B cell (primary cell): Measurements from ENCODE around the gene NAV2. TPM values are rescaled to one million over a fixed set of nuclear protein-coding genes. Genes with fewer than 3 reads are reported as not detected.

ENCODE experiments used
- ATAC-seq: fragments of 200-7000 bp; cut with Tn5 transposase; one replicate; pipeline ENCODE4 v1.10.0; 2021; ENCODE audit warnings: low read depth, mild to moderate bottlenecking, moderate number of reproducible peaks, moderate library complexity
- CTCF ChIA-PET: fragments of 350-600 bp; sonication (Branson Sonifier 250); formaldehyde crosslinking; loops from one replicate; lab custom pipeline; 2021; ENCODE audit warnings: antibody characterized with exemption, inconsistent platforms; lab: Charles Lee
- POLR2A ChIA-PET: fragments of 350-600 bp; sonication (Branson Sonifier 250); formaldehyde crosslinking; loops from one replicate; lab custom pipeline; 2021; ENCODE audit warnings: antibody characterized with exemption; lab: Charles Lee
- DNase-seq: peaks from one replicate; pipeline ENCODE4 v3.0.0; 2013
- H2AFZ ChIP-seq: 2 replicates; pipeline ENCODE4 v1.6.1; 2012; ENCODE audit warnings: mild to moderate bottlenecking, low read depth, low read length; ENCODE audit not compliant: insufficient read depth, poor library complexity, severe bottlenecking
- H3K27ac ChIP-seq, 2 donors: 1 replicate in 1 of 2; 2 replicates in 1 of 2; pipeline ENCODE4 v1.5.1; 2012 to 2013; ENCODE audit warnings: low read length in 2 of 2, mild to moderate bottlenecking in 2 of 2, moderate library complexity in 1 of 2
- H3K27me3 ChIP-seq, 4 experiments: fragments of 200-600 bp in 1 of 4; sonication (generic) in 1 of 4; replicated peaks in 1 of 4; 1 replicate in 2 of 4; 2 replicates in 2 of 4; pipeline versions ENCODE4 v1.6.1 to v1.7.0; 2013 to 2016; ENCODE audit warnings: low read length in 3 of 4, mild to moderate bottlenecking in 2 of 4, mixed read lengths in 1 of 4, moderate library complexity in 1 of 4; ENCODE audit not compliant: insufficient read depth in 4 of 4, control insufficient read depth in 3 of 4; ENCODE audit errors: control extremely low read depth in 1 of 4
- H3K36me3 ChIP-seq, 2 experiments: replicated peaks in 1 of 2; 1 replicate in 1 of 2; 2 replicates in 1 of 2; pipeline versions ENCODE4 v1.6.1 to v1.7.1; 2013; ENCODE audit warnings: low read length in 1 of 2; ENCODE audit not compliant: insufficient read depth in 2 of 2, control insufficient read depth in 1 of 2; ENCODE audit errors: control extremely low read depth in 1 of 2, extremely low read depth in 1 of 2
- H3K4me1 ChIP-seq, 2 donors: fragments of 200-600 bp in 1 of 2; sonication (generic) in 1 of 2; 1 replicate in 1 of 2; 2 replicates in 1 of 2; pipeline versions ENCODE4 v1.5.1 to v1.6.1; 2013 to 2017; ENCODE audit warnings: low read length in 2 of 2; ENCODE audit not compliant: control insufficient read depth in 2 of 2, insufficient read depth in 2 of 2
- H3K4me2 ChIP-seq: replicated peaks from 2 replicates; pipeline ENCODE3; 2012; ENCODE audit warnings: mild to moderate bottlenecking, low read depth, low read length; ENCODE audit not compliant: poor library complexity, severe bottlenecking
- H3K4me3 ChIP-seq, 5 experiments: fragments of 200-600 bp in 1 of 5; sonication (generic) in 1 of 5; 1 replicate in 3 of 5; 2 replicates in 2 of 5; pipeline versions ENCODE4 v1.5.1 to v1.7.0; 2011 to 2016; ENCODE audit warnings: low read length in 4 of 5, mild to moderate bottlenecking in 4 of 5, low read depth in 2 of 5, control low read depth in 1 of 5, moderate library complexity in 1 of 5; ENCODE audit not compliant: insufficient read depth in 1 of 5; ENCODE audit errors: control extremely low read depth in 1 of 5, extremely low read depth in 1 of 5
- H3K79me2 ChIP-seq: fragments of 200-600 bp; sonication (generic); one replicate; pipeline ENCODE4 v1.6.0; 2016; ENCODE audit warnings: low read length; ENCODE audit not compliant: control insufficient read depth, insufficient read depth
- H3K9ac ChIP-seq: fragments of 200-600 bp; sonication (generic); 2 replicates; pipeline ENCODE4 v1.6.1; 2017; ENCODE audit warnings: mild to moderate bottlenecking, low read length, moderate library complexity
- H3K9me3 ChIP-seq, 3 donors: one replicate each; pipeline versions ENCODE4 v1.6.1 to v1.7.1; 2013; ENCODE audit warnings: low read length in 2 of 3; ENCODE audit not compliant: control insufficient read depth in 2 of 3, insufficient read depth in 1 of 3; ENCODE audit errors: control extremely low read depth in 1 of 3
- H4K20me1 ChIP-seq: 2 replicates; pipeline ENCODE4 v1.6.0; 2012; ENCODE audit warnings: mild to moderate bottlenecking, low read length; ENCODE audit not compliant: insufficient read depth, control insufficient read depth, poor library complexity, severe bottlenecking
- H3K27ac Mint-ChIP-seq: one replicate; pipeline ENCODE4 v1.8.0; 2021; ENCODE audit warnings: mixed read lengths
- H3K27me3 Mint-ChIP-seq: one replicate; pipeline ENCODE4 v1.8.0; 2021; ENCODE audit warnings: mixed read lengths
- H3K4me1 Mint-ChIP-seq: one replicate; pipeline ENCODE4 v1.8.0; 2021; ENCODE audit warnings: mixed read lengths
- H3K4me3 Mint-ChIP-seq: one replicate; pipeline ENCODE4 v1.8.0; 2021; ENCODE audit warnings: mixed read lengths
- H3K9me3 Mint-ChIP-seq: one replicate; pipeline ENCODE4 v1.8.0; 2022; ENCODE audit warnings: mixed read lengths; ENCODE audit not compliant: insufficient read depth
- EZH2 ChIP-seq: IDR thresholded peaks from 2 replicates; pipeline ENCODE4 v1.6.1; 2012; ENCODE audit warnings: borderline replicate concordance, low read depth, mild to moderate bottlenecking, moderate library complexity, low read length; ENCODE audit not compliant: insufficient read depth, poor library complexity, severe bottlenecking
- WGBS: methylation state at CpG from one replicate; pipeline ENCODE4 v1.1.5; 2013; ENCODE audit warnings: missing lambda C conversion rate; ENCODE audit not compliant: insufficient coverage; 5-methylcytosine and 5-hydroxymethylcytosine counted together
- intact Hi-C: fragments of 100-400 bp; cut with micrococcal nuclease; formaldehyde crosslinking; loops from one replicate; pipeline ENCODE4 v1.10.0; 2022
- polyA plus RNA-seq: library from polyadenylated mRNA; depleted of rRNA; stranded (reverse); fragments of >200 nt; gene quantifications from 2 replicates; pipeline ENCODE4 v1.2.3, GENCODE V29; 2012
- total RNA-seq, 2 donors: library from RNA; stranded (reverse); fragments of 120-200 nt in 1 of 2; gene quantifications; 1 replicate in 1 of 2; 2 replicates in 1 of 2; pipeline versions ENCODE4 v1.2.3 to v1.2.4, GENCODE V29; 2013 to 2022
- TF ChIP-seq, protein P1 (sequence below): fragments of 200-600 bp; IDR thresholded peaks from one replicate; pipeline ENCODE4 v1.8.0; 2022; ENCODE audit warnings: antibody characterized with exemption, mild to moderate bottlenecking

The NAV2 gene
- total and polyA plus RNA-seq, 2 donors (not counting 1 experiment from before 2014, with no cell fraction given), result 0.82 to 22.2 TPM

DNA sequence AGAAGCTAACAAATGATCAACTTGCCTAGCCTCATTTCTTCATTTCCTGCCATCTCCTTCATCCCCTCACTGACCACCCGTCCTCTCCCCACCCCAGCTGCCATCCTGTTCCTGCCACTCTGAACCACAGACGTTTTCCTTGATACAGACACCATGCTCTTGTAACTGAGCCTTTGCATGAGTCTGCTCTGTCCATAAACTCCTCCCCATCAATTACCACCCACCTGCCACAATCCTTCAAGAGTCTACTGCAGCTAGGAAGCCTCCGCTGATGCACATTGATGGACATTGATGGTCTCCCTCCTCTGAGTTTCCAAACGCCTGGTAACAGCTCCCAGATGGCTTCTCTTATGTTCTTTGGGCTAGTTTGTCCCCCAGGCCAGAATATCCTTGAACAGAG lies 253.8 kb downstream of the NAV2 start:
- intact Hi-C loops, result no loop called here
- H3K27me3 ChIP-seq, result peaks cover 0 to 22% (median 4%) of the 10 kb centered on the region in 4 experiments
- Mint-ChIP-seq H3K9me3 (no peaks in the 10 kb centered on the region), H3K4me1 (peaks cover 15% of the 10 kb centered on the region), H3K4me3 (no peak overlapping the region), H3K27me3 (peaks cover 54% of the 10 kb centered on the region), H3K27ac (no peak overlapping the region)
- no peak overlapping the region for H3K9ac ChIP-seq
- no peaks in the 10 kb centered on the region for H4K20me1 ChIP-seq
- H3K4me2 ChIP-seq, result no peak overlapping the region
- CTCF ChIA-PET, result interaction anchor here (0.6 kb wide), 1 partner anchor 15 kb away, joined by 3 read pairs; no protein-coding TSS in a partner anchor
- WGBS, result 70% methylated on average over 2 of the region's 4 CpGs
- no peak overlapping the region for H2AFZ ChIP-seq
- H3K27ac ChIP-seq, result no peak overlapping the region
- peaks cover 0 to 4% (median 0%) of the 10 kb centered on the region in 3 donors for H3K9me3 ChIP-seq
- DNase-seq (no peak), ATAC-seq (no peak)
- no peak overlapping the region for H3K4me3 ChIP-seq
- H3K79me2 ChIP-seq, result no peaks in the 10 kb centered on the region
- POLR2A ChIA-PET, result no interaction called here
- peaks cover 15 to 19% of the 10 kb centered on the region in 2 donors for H3K4me1 ChIP-seq
- no peaks in the 10 kb centered on the region for H3K36me3 ChIP-seq
- TF ChIP-seq, protein P1, sequence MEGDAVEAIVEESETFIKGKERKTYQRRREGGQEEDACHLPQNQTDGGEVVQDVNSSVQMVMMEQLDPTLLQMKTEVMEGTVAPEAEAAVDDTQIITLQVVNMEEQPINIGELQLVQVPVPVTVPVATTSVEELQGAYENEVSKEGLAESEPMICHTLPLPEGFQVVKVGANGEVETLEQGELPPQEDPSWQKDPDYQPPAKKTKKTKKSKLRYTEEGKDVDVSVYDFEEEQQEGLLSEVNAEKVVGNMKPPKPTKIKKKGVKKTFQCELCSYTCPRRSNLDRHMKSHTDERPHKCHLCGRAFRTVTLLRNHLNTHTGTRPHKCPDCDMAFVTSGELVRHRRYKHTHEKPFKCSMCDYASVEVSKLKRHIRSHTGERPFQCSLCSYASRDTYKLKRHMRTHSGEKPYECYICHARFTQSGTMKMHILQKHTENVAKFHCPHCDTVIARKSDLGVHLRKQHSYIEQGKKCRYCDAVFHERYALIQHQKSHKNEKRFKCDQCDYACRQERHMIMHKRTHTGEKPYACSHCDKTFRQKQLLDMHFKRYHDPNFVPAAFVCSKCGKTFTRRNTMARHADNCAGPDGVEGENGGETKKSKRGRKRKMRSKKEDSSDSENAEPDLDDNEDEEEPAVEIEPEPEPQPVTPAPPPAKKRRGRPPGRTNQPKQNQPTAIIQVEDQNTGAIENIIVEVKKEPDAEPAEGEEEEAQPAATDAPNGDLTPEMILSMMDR, result no peak
- TF ChIP-seq EZH2, result no peak

DNA sequence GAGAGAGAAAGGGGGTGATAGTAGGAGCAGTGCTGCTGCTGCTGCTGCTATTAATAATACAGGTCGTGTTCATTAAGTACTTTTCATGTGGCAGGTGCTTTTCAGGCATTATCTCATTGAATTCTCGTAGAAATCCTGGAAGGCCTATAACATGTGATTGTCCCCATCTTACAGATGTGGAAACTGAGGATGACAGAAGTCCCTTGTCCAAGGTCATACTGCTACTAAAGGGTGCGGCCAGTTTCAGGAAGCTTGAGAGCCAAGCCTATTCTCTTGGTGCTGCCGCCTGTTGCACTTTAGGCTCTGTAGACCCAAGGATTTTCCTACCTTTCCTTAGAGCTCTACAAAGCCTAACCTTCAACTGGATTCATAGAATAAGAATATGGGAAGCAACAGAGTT lies 254.3 kb downstream of the NAV2 start:
- no peak overlapping the region for H3K4me3 ChIP-seq
- H3K4me2 ChIP-seq, result no peak overlapping the region
- H3K4me1 ChIP-seq, result peaks cover 15 to 19% of the 10 kb centered on the region in 2 donors
- POLR2A ChIA-PET, result no interaction called here
- H3K9me3 ChIP-seq, result peaks cover 0 to 4% (median 0%) of the 10 kb centered on the region in 3 donors
- no peaks in the 10 kb centered on the region for H3K79me2 ChIP-seq
- CTCF ChIA-PET, result interaction anchor here (0.6 kb wide), 1 partner anchor 16 kb away, joined by 3 read pairs; no protein-coding TSS in a partner anchor
- H3K36me3 ChIP-seq, result no peaks in the 10 kb centered on the region
- H3K27ac ChIP-seq, result no peak overlapping the region
- peaks cover 0 to 22% (median 4%) of the 10 kb centered on the region in 4 experiments for H3K27me3 ChIP-seq
- intact Hi-C loops, result no loop called here
- DNase-seq (no peak), ATAC-seq (no peak)
- H3K27me3 Mint-ChIP-seq, result peaks cover 51% of the 10 kb centered on the region
- no peak for TF ChIP-seq EZH2
- TF ChIP-seq, protein P1, result no peak
- no peak overlapping the region for H3K9ac ChIP-seq
- H2AFZ ChIP-seq, result no peak overlapping the region
- no peaks in the 10 kb centered on the region for H4K20me1 ChIP-seq
- H3K4me3 Mint-ChIP-seq, result no peak overlapping the region
- H3K9me3 Mint-ChIP-seq, result no peaks in the 10 kb centered on the region
- 100% methylated on average over 2 of the region's 4 CpGs for WGBS
- no peak overlapping the region for H3K27ac Mint-ChIP-seq
- peaks cover 15% of the 10 kb centered on the region for H3K4me1 Mint-ChIP-seq
